Raji (cell line): ENCODE results near the gene CEP350.

Experiments used
- POLR2A ChIP-seq: IDR thresholded peaks from 2 replicates; pipeline ENCODE4 v1.6.1; 2011; ENCODE audit warnings: low read depth, low read length, control low read depth; ENCODE audit not compliant: insufficient read depth

CEP350 gene

GRCh38 chr1:180114396-180114945, 159.9 kb downstream of the CEP350 start:
- TF ChIP-seq POLR2A: no peak

DNA sequence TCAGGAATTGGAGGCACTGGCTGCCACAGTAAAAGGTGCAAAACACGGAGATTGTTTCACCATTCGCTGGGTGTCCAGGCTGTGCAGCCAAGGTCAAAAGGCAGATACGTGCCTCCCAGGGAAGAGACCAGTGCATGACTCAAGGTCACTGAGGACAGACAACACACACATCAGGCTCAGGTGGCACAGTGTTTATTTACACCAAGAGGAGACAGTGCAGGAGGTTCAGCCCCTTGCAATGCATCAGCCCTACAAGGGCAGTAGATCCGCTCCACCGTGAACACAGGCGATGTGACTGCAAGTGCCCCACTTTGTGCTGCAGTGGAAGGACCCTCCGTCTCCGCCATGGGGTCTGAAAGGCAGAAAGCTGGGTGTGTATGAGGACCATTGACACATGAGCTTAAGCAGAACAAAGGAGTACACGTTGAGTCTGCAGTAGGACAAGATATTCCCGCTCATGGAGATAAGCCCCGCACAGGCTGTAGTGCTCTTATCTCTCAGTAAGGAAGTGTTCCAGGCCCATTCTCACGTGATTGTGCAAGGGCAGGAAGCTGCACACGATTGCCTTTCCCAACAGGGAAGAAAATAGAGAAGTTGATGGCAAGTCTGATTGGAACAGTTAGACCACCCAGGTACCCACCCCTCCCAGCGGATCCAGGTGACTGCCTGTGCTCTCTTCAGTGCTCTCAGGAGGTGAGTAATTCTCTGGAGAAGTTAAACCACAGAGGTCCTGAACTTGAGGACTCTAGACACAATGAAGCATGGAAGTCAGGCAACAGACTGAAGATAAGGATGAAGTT, 162.6 kb downstream of the CEP350 start:
- no peak for TF ChIP-seq POLR2A

DNA sequence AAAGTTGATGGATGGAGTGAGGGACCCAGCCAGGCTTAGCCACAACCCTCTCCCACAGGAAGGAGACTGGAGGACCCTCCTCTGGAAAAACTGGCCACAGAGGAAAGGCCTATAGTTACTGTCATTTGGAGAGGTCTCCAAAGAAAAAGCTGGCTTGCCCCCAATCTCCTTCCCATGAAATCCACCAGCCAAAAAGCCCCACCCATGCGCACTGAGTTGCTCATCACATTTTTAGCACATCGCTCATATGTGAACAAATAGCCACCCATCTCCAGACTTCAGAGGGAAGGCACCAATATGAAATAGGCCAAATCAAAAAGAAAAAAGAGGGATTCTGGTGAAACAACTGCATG, 163.1 kb downstream of the CEP350 start:
- no peak for TF ChIP-seq POLR2A

DNA sequence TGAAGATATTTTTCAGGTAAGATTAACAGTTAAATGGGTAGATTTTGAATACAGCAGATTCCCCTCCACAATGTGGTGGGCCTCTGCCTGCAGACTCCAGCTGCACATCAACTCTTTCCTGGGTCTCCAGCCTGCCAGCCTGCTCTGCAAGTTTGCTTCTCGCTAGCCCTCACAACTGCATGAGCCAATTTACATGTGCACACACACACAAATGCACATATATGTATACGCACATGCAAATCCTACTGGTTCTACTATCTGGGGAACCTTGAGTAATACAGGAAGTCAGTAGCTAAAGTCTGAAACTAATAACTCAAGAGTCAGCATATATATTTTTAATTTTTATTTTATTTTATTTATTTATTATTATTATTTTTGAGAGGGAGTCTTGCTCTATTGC, 165.2 kb downstream of the CEP350 start:
- no peak for TF ChIP-seq POLR2A

GRCh38 chr1:180123463-180123936, 168.9 kb downstream of the CEP350 start:
- no peak for TF ChIP-seq POLR2A

DNA sequence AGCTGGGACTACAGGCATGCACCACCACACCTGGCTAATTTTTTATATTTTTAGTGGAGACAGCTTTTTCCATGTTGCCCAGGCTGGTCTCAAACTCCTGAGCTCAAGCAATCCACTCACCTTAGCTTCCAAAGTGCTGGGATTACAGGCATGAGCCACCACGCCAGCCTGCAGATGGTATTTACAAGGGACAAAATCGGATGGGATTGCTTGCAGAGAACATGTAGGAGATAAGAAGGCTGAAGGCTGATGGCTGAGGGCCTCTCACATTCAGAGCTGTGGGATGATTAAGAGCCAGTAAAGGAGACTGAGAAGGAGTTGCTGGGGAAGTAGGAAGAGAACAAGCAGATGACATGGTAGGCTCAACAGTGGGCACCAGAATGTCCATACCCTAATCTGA, 176.0 kb downstream of the CEP350 start:
- no peak for TF ChIP-seq POLR2A

- no peak for TF ChIP-seq POLR2A
Measured at GRCh38 chr1:180131510-180131909, 176.9 kb downstream of the CEP350 start.

- TF ChIP-seq POLR2A: no peak
Measured at GRCh38 chr1:180133193-180133592, 178.6 kb downstream of the CEP350 start.

GRCh38 chr1:180135535-180135934, 180.9 kb downstream of the CEP350 start:
- TF ChIP-seq POLR2A: no peak

DNA sequence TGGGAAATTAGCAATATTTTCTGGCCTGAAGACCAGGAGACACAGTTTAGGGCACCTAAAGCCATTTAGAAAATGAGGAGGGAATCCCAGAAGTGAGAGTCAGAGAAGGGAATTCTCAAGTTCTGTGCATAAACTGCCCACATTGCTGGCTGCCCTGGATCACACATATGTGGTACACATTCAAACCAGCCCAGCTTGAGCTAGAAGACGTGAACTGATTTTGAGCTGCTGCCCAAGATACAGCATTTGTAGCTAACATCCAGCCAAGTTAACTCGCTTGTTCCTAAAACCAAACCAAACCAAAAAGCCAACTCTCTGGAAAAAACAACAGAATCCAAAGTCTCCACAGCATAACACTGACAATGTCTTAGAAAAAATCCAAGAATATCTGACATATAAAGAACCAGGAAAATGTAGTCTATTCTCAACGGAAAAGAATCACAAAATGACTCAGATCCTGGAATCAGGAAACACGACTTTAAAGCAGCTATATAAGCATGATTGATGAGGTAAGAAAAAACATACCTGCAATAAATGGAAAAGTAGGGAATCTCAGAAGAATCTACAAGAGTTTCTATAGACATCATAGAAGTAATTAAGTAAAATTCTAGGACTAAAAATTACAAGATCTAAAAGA, 181.8 kb downstream of the CEP350 start:
- no peak for TF ChIP-seq POLR2A

- TF ChIP-seq POLR2A: no peak
Measured at GRCh38 chr1:180136968-180137356, 182.4 kb downstream of the CEP350 start.

GRCh38 chr1:180137776-180138175, 183.2 kb downstream of the CEP350 start:
- no peak for TF ChIP-seq POLR2A

GRCh38 chr1:180141381-180141934, 186.8 kb downstream of the CEP350 start:
- TF ChIP-seq POLR2A: no peak

DNA sequence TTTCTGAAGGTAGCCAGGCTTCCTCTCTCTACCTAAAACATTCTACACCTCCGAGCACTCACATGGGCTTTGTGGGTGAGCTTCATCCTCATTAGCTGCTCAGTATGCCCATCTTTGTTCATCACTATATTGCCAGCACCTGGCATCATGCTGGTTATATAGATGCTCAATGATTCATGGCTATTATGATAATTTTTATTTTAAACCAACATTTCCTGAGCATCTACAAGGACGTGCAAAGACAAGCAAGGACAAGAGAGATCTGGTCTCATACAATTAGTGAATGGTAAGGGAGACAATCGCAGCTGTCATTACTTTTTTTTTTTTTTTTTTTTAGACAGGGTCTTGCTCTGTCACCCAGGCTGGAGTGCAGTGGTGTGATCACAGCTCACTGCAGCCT, 188.7 kb downstream of the CEP350 start:
- TF ChIP-seq POLR2A: no peak

- no peak for TF ChIP-seq POLR2A
Measured at GRCh38 chr1:180144659-180145357, 190.2 kb downstream of the CEP350 start.

- TF ChIP-seq POLR2A: no peak
Measured at GRCh38 chr1:180145446-180145845, 190.8 kb downstream of the CEP350 start.

DNA sequence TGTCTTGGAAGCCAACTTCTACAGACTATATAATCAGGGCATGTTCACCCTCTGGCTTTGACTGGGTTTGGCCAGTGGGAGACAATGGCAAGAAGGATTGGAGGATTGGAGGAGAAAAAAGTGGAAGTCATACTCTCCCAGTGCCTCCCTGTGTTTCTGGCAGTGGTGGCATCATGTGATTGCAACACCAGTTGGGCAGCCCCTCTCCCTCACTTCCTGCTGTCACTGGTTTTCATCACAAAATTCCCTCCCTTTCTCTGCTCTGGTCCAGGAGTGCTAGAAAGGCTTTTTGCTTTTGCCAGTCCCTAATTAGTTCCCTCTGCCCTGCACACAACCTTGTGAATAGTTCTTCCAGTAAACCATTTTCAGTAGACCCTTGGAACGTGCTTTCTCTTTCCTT, 196.4 kb downstream of the CEP350 start:
- no peak for TF ChIP-seq POLR2A
